SK-N-SH (cell line): Measurements from ENCODE around the gene TTC7B. TPM values are rescaled to one million over a fixed set of nuclear protein-coding genes. Genes with fewer than 3 reads are reported as not detected.

Source experiments
- CTCF ChIA-PET: fragments of 300-600, 350-600 bp; formaldehyde crosslinking; extraction: SDS; loops from one replicate; lab custom pipeline; 2021; lab: Yijun Ruan, JAX
- POLR2A ChIA-PET: fragments of 350-600 bp; sonication (Branson Sonifier 250); formaldehyde crosslinking; extraction: SDS; loops from one replicate; lab custom pipeline; 2020; ENCODE audit warnings: antibody characterized with exemption, inconsistent platforms; lab: Yijun Ruan, JAX
- DNase-seq: peaks from one replicate; pipeline ENCODE4 v3.0.0; 2012
- H2AFZ ChIP-seq: fragments of 200-600 bp; sonication (generic); 2 replicates; pipeline ENCODE4 v1.8.1; 2016; ENCODE audit warnings: antibody characterized with exemption, mild to moderate bottlenecking, low read depth
- H3F3A ChIP-seq: fragments of 200-600 bp; sonication (generic); replicated peaks from 2 replicates; pipeline ENCODE3; 2016; ENCODE audit warnings: antibody characterized with exemption, mild to moderate bottlenecking; ENCODE audit not compliant: insufficient read depth
- H3K27ac ChIP-seq, 2 experiments: fragments of 200-500 bp in 1 of 2; fragments of 200-600 bp in 1 of 2; sonication (Bioruptor generic) in 1 of 2; sonication (generic), shearing (Covaris generic) in 1 of 2; 2 replicates each; pipeline versions ENCODE4 v1.5.1 to v1.6.1; 2014 to 2016; ENCODE audit warnings: low read depth in 2 of 2, inconsistent platforms in 1 of 2, low read length in 1 of 2, mild to moderate bottlenecking in 1 of 2, mixed read lengths in 1 of 2
- H3K27me3 ChIP-seq: fragments of 200-600 bp; sonication (generic), shearing (Covaris generic); 2 replicates; pipeline ENCODE4 v1.6.1; 2016; ENCODE audit warnings: mixed run types; ENCODE audit not compliant: insufficient read depth
- H3K36me3 ChIP-seq, 2 experiments: fragments of 200-500 bp in 1 of 2; fragments of 200-600 bp in 1 of 2; sonication (Bioruptor generic) in 1 of 2; sonication (generic) in 1 of 2; replicated peaks in 1 of 2; 2 replicates each; pipeline versions ENCODE3 to v1.5.1; 2014 to 2016; ENCODE audit warnings: low read length in 1 of 2, mild to moderate bottlenecking in 1 of 2; ENCODE audit not compliant: insufficient read depth in 2 of 2, control insufficient read depth in 1 of 2
- H3K4me1 ChIP-seq, 2 experiments: fragments of 200-500 bp in 1 of 2; fragments of 200-600 bp in 1 of 2; sonication (Bioruptor generic) in 1 of 2; sonication (generic), shearing (Covaris generic) in 1 of 2; 2 replicates each; pipeline versions ENCODE4 v1.5.1 to v1.6.1; 2014 to 2016; ENCODE audit warnings: low read depth in 1 of 2, low read length in 1 of 2, mixed run types in 1 of 2; ENCODE audit not compliant: insufficient read depth in 2 of 2, control insufficient read depth in 1 of 2
- H3K4me2 ChIP-seq: fragments of 200-600 bp; sonication (generic), shearing (Covaris generic); 2 replicates; pipeline ENCODE4 v1.6.1; 2017; ENCODE audit warnings: mixed run types
- H3K4me3 ChIP-seq, 2 experiments: fragments of 200-500 bp in 1 of 2; fragments of 200-600 bp in 1 of 2; sonication (Bioruptor generic) in 1 of 2; sonication (generic), shearing (Covaris generic) in 1 of 2; 2 replicates each; pipeline versions ENCODE4 v1.5.1 to v1.8.1; 2014 to 2016; ENCODE audit warnings: low read depth in 2 of 2, inconsistent platforms in 1 of 2, low read length in 1 of 2, mild to moderate bottlenecking in 1 of 2, mixed read lengths in 1 of 2, moderate library complexity in 1 of 2
- H3K79me2 ChIP-seq: fragments of 200-600 bp; sonication (generic); 2 replicates; pipeline ENCODE4 v1.8.1; 2017; ENCODE audit warnings: mild to moderate bottlenecking; ENCODE audit not compliant: insufficient read depth
- H3K9ac ChIP-seq: fragments of 200-600 bp; sonication (generic); 2 replicates; pipeline ENCODE4 v1.6.1; 2017; ENCODE audit warnings: mixed run types
- H3K9me2 ChIP-seq: fragments of 200-600 bp; sonication (generic); 2 replicates; pipeline ENCODE4 v1.6.1; 2017; ENCODE audit warnings: mixed run types
- H3K9me3 ChIP-seq: fragments of 200-600 bp; sonication (generic); 2 replicates; pipeline ENCODE4 v1.6.1; 2017; ENCODE audit warnings: mixed run types, mild to moderate bottlenecking, moderate library complexity
- H4K20me1 ChIP-seq: fragments of 200-600 bp; sonication (generic); 2 replicates; pipeline ENCODE4 v1.6.1; 2017; ENCODE audit warnings: mild to moderate bottlenecking, mixed run types; ENCODE audit not compliant: insufficient read depth
- CHD2 ChIP-seq: fragments of 150-350 bp; IDR thresholded peaks from 2 replicates; pipeline ENCODE4 v1.6.1; 2018; ENCODE audit warnings: low read length; ENCODE audit not compliant: partially characterized antibody
- ELF1 ChIP-seq: IDR thresholded peaks from 2 replicates; pipeline ENCODE4 v1.4.0; 2012
- EZH2phosphoT487 ChIP-seq: fragments of 200-600 bp; sonication (generic); IDR thresholded peaks from 2 replicates; pipeline ENCODE4 v1.6.1; 2017; ENCODE audit warnings: low read depth, mixed run types, mild to moderate bottlenecking, antibody characterized with exemption, moderate library complexity, borderline replicate concordance
- FOXJ3 ChIP-seq: sonication (generic); formaldehyde crosslinking; IDR thresholded peaks from 2 replicates; pipeline ENCODE4 v1.5.1; 2020; ENCODE audit warnings: mild to moderate bottlenecking, missing genetic modification reagents
- FOXM1 ChIP-seq: IDR thresholded peaks from 2 replicates; pipeline ENCODE4 v1.4.0; 2012; ENCODE audit warnings: low read depth, mild to moderate bottlenecking
- GATA2 ChIP-seq: sonication (generic); formaldehyde crosslinking; IDR thresholded peaks from 2 replicates; pipeline ENCODE4 v1.5.0; 2020; ENCODE audit warnings: mild to moderate bottlenecking, missing genetic modification reagents
- IRF3 ChIP-seq: fragments of 150-350 bp; IDR thresholded peaks from 2 replicates; pipeline ENCODE4 v1.6.1; 2016; ENCODE audit warnings: mild to moderate bottlenecking, low read depth, low read length
- JUND ChIP-seq: IDR thresholded peaks from 2 replicates; pipeline ENCODE4 v1.4.0; 2012
- MEF2A ChIP-seq: IDR thresholded peaks from 2 replicates; pipeline ENCODE4 v1.4.0; 2012; ENCODE audit warnings: low read depth, borderline replicate concordance
- MXI1 ChIP-seq: IDR thresholded peaks from 2 replicates; pipeline ENCODE4 v1.6.1; 2012; ENCODE audit warnings: mild to moderate bottlenecking, low read depth, low read length, improper control_type of control experiment
- NFIC ChIP-seq: IDR thresholded peaks from 2 replicates; pipeline ENCODE4 v1.4.0; 2012; ENCODE audit warnings: borderline replicate concordance
- NRF1 ChIP-seq: IDR thresholded peaks from 2 replicates; pipeline ENCODE4 v1.6.1; 2012; ENCODE audit warnings: low read depth, mild to moderate bottlenecking, low read length
- PBX3 ChIP-seq: IDR thresholded peaks from 2 replicates; pipeline ENCODE4; 2012
- RAD21 ChIP-seq: IDR thresholded peaks from 2 replicates; pipeline ENCODE4 v1.6.1; 2012; ENCODE audit warnings: mild to moderate bottlenecking, low read length
- REST ChIP-seq: IDR thresholded peaks from 2 replicates; pipeline ENCODE4 v1.6.1; 2012; ENCODE audit warnings: mild to moderate bottlenecking, low read depth, low read length, moderate library complexity
- SIN3A ChIP-seq: IDR thresholded peaks from 2 replicates; pipeline ENCODE4 v1.6.1; 2012; ENCODE audit warnings: low read depth, mild to moderate bottlenecking, low read length, moderate library complexity, borderline replicate concordance
- SMC3 ChIP-seq: IDR thresholded peaks from 2 replicates; pipeline ENCODE4 v1.6.1; 2012; ENCODE audit warnings: low read depth, low read length, improper control_type of control experiment
- USF1 ChIP-seq: IDR thresholded peaks from 2 replicates; pipeline ENCODE4 v1.4.0; 2012; ENCODE audit warnings: low read depth, borderline replicate concordance
- USF2 ChIP-seq: fragments of 150-350 bp; IDR thresholded peaks from 2 replicates; pipeline ENCODE4 v1.6.1; 2017; ENCODE audit warnings: antibody characterized with exemption, low read length, low read depth, borderline replicate concordance
- YY1 ChIP-seq: IDR thresholded peaks from 2 replicates; pipeline ENCODE4 v1.4.0; 2012; ENCODE audit warnings: low read depth, mild to moderate bottlenecking
- WGBS: methylation state at CpG from one replicate; pipeline ENCODE4 v1.1.6; 2017; ENCODE audit warnings: low lambda C conversion rate; 5-methylcytosine and 5-hydroxymethylcytosine counted together
- polyA plus RNA-seq, 3 experiments: library from polyadenylated mRNA; depleted of rRNA; stranded (reverse); fragments of >200 nt; gene quantifications; 2 replicates each; pipeline ENCODE4 v1.2.3, GENCODE V29; 2012

Gene TTC7B
- polyA plus RNA-seq, 1 of the 3 experiments (the other 2 are of a cell fraction): 43.1 TPM

- DNase-seq: no peak
- Histone ChIP-seq H3K9me3 (no peaks in the 10 kb centered on the region), H3K4me3 (no peak overlapping the region), H4K20me1 (no peaks in the 10 kb centered on the region), H3K9me2 (no peaks in the 10 kb centered on the region), H3F3A (peaks cover 5% of the 10 kb centered on the region), H2AFZ (no peak overlapping the region), H3K79me2 (no peaks in the 10 kb centered on the region), H3K36me3 (peaks cover 0 to 10% of the 10 kb centered on the region in 2 experiments), H3K4me1 (peaks cover 7 to 47% of the 10 kb centered on the region in 2 experiments; a peak in 3 of 4 replicates), H3K9ac (no peak overlapping the region), H3K27me3 (no peaks in the 10 kb centered on the region), H3K4me2 (peak overlapping the region; percentile 22; the same call in 1 of the 2 replicates), H3K27ac (no peak overlapping the region; a peak in 1 of 4 replicates)
- ChIA-PET POLR2A (no interaction called here), CTCF (no interaction called here)
- 66% methylated on average over 3 of the region's 3 CpGs for WGBS
- TF ChIP-seq RAD21: no peak
- TF ChIP-seq FOXM1: no peak
- no peak for TF ChIP-seq EZH2phosphoT487
- TF ChIP-seq USF2: no peak
- no peak for TF ChIP-seq ELF1
- TF ChIP-seq IRF3: no peak
- TF ChIP-seq FOXJ3 (CRISPR knock-in tag): no peak
- no peak for TF ChIP-seq YY1
- TF ChIP-seq SMC3: no peak
- no peak for TF ChIP-seq JUND
- TF ChIP-seq NFIC: no peak
- no peak for TF ChIP-seq USF1
- TF ChIP-seq GATA2 (CRISPR knock-in tag): no peak
- TF ChIP-seq MEF2A: no peak
- no peak for TF ChIP-seq PBX3
- no peak for TF ChIP-seq MXI1
- no peak for TF ChIP-seq REST
- TF ChIP-seq SIN3A: no peak
- TF ChIP-seq NRF1: no peak
- TF ChIP-seq CHD2: no peak
Measured at GRCh38 chr14:90611936-90612335, 204.3 kb downstream of the TTC7B start.
